ENCODE measurements around the gene ADORA2B. TPM values are rescaled to one million over a fixed set of nuclear protein-coding genes. Genes with fewer than 3 reads are reported as not detected.

Gene ADORA2B
- total and polyA plus RNA-seq, 2 of the 8 experiments (the other 6 are each of a cell fraction or from before 2014, with no cell fraction given): 2.6 to 8.2 TPM

DNA sequence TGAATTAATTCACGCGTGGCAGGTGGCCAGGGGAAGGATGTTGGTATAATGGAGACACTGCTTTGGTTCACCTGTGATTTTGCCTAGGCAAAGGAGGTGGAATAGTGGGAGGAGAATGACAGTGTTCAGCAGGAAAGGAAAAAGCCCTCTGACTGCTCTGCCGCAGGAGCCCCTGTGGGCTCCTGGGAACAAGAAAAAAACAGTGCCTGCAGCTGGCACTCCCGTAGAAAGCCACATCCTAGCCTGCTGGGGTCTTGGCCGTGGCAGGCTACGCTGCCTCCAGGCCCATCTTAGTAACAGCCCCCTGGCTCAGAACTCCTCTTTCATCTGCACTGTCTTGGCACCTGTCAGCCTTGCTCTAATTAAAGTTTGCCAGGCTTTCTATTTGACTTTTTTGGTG, 20.6 kb downstream of the ADORA2B start (continued):
- TF ChIP-seq TCF12 (IDR thresholded peaks at IDR 0.05; ENCODE audit: low read depth, low read length) (no peak), RFX5 (IDR thresholded peaks at IDR 0.05; ENCODE audit: borderline replicate concordance, low read depth, low read length) (no peak), NANOG (IDR thresholded peaks at IDR 0.05; ENCODE audit: insufficient read depth, low read depth, low read length, poor library complexity, severe bottlenecking) (no peak), KDM1A (IDR thresholded peaks at IDR 0.05; ENCODE audit: borderline replicate concordance, low read length) (no peak)
